ENCODE results near the gene SPAG9.
"Not testable (repeated sequence)": the region's sequence is repeated elsewhere in the genome, so short reads cannot be mapped to it uniquely, and the experiment has no call there.

SPAG9 gene

DNA sequence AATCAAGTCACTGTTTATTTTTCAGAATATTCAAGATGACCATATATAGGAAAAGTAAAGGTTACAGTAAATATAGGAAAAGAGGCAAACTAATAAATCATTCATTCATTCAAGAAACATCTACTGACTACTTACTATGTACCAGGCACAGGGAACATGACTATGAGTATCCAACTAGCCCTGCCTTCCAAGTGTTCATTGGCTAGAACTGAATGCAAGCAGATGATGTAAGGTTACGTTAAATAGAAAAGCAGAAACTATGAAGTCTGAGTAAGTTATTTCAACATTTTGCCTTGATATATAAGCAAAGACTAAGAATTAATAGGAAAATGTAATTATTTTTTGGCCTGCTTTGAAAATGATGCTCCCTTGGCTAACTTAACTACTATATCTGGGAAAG lies 36.7 kb downstream of the SPAG9 start:
- no peak for DNase-seq

DNA sequence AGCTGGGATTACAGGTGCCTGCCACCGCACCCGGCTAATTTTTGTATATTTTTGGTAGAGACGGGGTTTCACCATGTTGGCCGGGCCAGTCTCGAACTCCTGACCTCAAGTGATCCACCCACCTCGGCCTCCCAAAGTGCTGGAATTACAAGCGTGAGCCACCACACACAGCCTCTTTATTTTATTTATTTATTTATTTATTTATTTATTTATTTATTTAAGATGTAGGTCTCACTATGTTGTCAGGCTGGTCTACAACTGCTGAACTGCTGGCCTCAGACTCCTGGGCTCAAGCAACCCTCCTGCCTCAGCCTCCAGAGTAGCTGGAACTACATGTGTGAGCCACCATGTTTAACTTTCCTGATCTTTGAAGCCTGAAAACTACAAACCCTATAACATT lies 37.3 kb downstream of the SPAG9 start:
- DNase-seq, result not testable (repeated sequence)

DNA sequence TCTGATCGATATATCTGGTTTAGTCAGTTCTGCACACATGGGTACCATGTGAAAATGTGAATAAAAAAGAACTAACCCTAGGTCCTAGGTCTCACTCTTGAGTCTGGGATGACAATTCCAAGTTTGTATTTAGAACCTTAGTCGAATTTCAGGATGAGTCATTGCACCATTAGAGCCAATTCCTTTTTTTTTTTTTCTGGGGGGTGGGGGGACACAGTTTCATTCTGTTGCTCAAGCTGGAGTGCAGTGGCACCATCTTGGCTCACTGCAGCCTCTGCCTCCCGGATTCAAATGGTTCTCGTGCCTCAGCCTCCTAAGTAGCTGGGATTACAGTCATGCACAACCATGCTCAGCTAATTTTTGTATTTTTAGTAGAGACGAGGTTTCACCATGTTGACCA lies 41.6 kb downstream of the SPAG9 start:
- no peak for DNase-seq

DNA sequence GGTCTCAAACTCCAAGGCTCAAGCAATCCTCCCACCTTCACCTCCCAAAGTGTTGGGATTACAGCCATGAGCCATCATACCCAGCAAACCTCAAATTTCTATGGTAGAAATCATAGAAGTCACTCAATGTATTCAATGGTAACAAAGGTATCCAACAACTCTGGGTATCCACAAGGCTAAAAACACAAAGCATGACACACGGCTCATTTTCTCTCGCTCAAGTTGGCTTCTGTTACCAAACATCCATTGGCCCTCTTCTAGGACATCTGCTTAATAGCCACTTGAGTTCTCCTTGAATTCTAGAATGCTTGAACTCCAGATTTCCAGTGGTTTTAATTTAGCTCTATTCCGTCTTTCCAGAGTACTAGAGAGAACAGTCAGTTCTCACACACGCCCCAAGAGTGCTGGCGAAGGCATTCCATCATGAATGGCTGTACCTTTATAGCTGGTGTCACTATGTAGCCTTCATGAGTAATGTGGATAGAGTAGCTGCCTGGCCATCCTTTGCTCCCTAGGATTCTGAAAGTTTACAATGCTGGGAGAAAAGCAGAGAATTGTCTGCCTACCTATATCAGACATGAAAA lies 42.6 kb downstream of the SPAG9 start:
- DNase-seq, result no peak

GRCh38 chr17:51076821-51077220 lies 43.8 kb downstream of the SPAG9 start:
- DNase-seq, result no peak

GRCh38 chr17:51071556-51071955 lies 49.1 kb downstream of the SPAG9 start:
- DNase-seq, result no peak

DNA sequence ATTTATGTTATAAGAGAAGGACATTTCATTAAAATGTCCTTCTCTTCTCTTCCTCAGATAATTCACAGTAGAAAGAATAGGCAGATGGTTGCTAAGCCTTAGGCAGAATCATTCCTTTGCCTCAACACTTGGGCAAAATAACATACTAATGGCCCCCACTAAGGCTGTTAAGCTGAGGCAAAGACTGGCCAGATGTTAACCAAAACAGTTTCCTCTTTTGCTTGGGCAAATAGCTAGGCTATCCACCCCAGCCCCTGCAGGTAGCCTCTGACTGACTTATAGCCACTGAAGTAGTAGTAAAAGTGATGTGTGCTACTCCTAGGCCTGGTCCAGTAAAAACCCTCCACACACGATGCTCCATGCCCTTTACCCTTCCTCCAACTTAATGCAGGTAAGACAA lies 55.2 kb downstream of the SPAG9 start:
- DNase-seq, result no peak

- DNase-seq, result no peak
These were observed 56.5 kb downstream of the SPAG9 start for GRCh38 chr17:51064061-51064735.

- no peak for DNase-seq
These were observed 60.3 kb downstream of the SPAG9 start for GRCh38 chr17:51060396-51060795.

DNA sequence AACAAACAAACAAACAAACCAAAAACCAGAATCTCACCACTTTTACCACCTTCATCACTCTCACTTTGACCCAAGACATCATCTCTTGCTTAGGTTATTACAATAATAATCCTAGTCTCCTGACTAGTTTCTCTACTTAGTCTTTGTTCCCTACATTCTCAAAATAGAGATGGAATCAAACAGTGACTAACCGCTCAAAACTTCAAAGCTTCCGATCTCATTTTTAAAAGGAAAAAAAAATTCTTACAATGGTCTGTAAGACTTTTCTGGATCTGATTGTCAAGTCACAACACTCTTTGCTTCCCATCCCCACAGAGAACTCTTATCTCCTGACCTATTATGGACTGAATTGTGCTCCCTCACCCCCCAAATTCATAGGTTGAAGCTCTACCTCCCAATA lies 60.9 kb downstream of the SPAG9 start:
- no peak for DNase-seq

GRCh38 chr17:51057534-51057933 lies 63.1 kb downstream of the SPAG9 start:
- DNase-seq, result no peak

DNA sequence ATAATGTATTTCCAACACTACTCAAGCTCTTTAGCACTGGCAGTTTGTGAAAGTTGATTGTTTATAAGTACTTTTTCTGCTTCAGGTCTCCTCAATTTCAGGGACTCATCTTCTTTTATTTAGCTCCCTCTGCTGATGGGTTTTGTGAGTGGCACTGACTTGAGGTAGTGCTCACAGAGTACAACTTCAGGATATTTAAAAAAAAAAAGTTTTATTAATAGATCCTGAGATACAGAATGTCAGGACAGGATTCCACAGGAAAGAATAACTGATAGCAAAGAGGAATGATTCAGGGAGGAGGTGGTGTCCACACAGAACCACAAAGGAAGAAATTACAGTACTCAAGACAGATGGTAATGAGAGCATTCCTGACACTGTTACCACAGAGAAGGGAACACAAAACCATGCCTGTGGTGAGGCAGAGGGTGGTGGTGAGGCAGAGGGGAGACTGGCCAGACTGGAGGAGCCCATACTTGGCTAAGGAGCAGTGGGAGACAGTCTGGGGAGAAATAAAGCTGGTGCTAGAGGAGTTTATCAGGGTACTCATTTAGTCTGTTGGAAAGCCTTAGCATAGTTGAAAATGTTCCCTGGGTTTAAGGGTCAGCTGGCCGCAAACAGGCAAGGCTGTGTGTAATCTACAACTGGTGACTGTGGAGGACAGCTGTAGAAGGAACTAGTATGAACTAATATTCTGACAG lies 63.7 kb downstream of the SPAG9 start:
- DNase-seq, result no peak

GRCh38 chr17:51054748-51055147 lies 65.9 kb downstream of the SPAG9 start:
- DNase-seq, result no peak

GRCh38 chr17:51052235-51052634 lies 68.4 kb downstream of the SPAG9 start:
- no peak for DNase-seq

- DNase-seq, result no peak
These were observed 70.2 kb downstream of the SPAG9 start for GRCh38 chr17:51050291-51051033.

GRCh38 chr17:51046514-51047384 lies 73.9 kb downstream of the SPAG9 start:
- no peak for DNase-seq

- DNase-seq, result no peak
These were observed 74.6 kb downstream of the SPAG9 start for GRCh38 chr17:51046046-51046445.

- no peak for DNase-seq
These were observed 75.0 kb downstream of the SPAG9 start for GRCh38 chr17:51045621-51046020.

GRCh38 chr17:51044976-51045375 lies 75.7 kb downstream of the SPAG9 start:
- DNase-seq, result no peak

- no peak for DNase-seq
These were observed 84.6 kb downstream of the SPAG9 start for GRCh38 chr17:51036084-51036483.

GRCh38 chr17:51035431-51035830 lies 85.2 kb downstream of the SPAG9 start:
- no peak for DNase-seq

DNA sequence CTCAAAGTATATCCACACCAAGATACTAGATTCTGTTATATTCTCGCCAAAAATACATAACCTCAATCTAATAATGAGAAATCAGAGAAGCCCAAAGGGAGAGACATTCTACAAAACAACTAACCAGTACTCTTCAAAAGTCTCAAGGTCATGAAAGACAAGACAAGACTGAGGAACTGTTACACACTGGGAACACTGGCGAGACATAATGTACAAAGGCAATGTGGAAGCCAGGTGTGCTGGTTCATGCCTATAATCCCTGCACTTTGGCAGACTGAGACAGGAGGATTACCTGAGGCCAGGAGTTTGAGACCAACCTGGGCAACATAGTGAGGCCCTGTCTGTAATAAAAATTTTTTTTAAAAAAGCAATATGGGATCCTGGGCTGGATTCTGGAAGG lies 85.9 kb downstream of the SPAG9 start:
- no peak for DNase-seq

DNA sequence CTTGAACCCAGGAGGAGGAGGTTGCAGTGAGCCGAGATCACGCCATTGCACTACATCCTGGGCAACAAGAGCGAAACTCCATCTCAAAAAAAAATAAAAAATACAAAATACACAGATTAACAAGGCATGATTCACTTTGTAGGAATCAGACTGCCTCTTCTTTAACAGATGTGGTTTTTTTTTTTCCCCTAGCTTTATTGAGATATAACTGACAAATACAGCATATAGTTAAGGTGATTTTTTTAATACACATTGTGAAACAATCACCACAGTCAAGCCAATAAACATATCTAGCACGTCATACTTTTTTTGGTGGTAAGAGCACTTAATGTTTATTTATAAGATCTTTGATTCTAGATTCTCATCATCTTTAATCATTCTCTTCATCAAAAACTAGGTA lies 87.8 kb downstream of the SPAG9 start:
- DNase-seq, result no peak
